ENCODE data around the gene TTYH3.

Gene TTYH3

GRCh38 chr7:2662273-2663120, 30.7 kb downstream of the TTYH3 start:
- Histone ChIP-seq H3K36me3 (ENCODE audit: low read depth) (no peaks in the 10 kb centered on the region), H3K27ac (ENCODE audit: poor library complexity, severe bottlenecking) (no peak overlapping the region), H3K9me3 (ENCODE audit: severe bottlenecking) (no peaks in the 10 kb centered on the region), H3K4me1 (ENCODE audit: insufficient read depth, poor library complexity, severe bottlenecking) (no peaks in the 10 kb centered on the region), H3K27me3 (ENCODE audit: insufficient read depth, poor library complexity, severe bottlenecking) (no peaks in the 10 kb centered on the region), H3K4me3 (ENCODE audit: severe bottlenecking) (no peak overlapping the region)
- ATAC-seq (ENCODE audit: low read depth) (no peak), DNase-seq (ENCODE audit: low spot score) (no peak)
- TF ChIP-seq CTCF (IDR thresholded peaks at IDR 0.05; ENCODE audit: poor library complexity, severe bottlenecking): no peak

DNA sequence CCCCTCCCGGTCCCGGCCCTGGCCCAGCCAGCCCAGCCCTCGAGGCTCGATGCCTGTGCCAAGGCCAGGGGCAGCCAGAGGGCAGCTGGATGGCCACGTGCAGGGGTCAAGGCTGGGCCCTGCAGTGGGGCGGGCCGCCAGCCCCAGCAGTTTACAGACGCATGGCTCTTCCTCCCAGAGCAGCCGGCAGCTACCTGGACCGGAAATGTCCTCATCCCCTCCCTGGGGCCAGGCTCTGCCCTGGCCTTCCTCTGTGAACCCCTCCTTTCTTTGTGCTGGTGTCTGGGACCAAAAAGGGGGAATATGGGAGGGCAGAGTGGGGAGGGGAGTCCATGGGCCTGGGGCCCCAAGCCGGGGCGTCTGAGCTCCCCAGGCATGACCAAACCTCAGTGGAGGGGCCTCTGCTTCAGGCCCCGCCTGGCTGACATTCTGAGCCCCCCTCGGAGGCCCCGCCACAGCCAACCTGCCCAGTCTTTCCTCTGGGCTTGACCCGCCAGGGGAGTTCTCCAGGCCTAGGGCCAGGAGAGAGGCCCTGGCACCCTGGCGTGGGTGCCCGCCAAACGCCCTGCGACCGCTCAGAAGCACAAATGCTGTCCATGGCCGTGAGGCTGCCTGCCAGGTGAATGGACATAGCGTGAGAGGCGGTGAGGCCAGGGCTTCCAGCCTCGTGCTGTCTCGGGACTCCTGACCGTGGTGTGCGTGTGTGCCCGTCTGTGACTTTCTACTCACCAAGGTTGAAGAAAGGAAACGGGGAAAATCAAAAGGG, 31.5 kb downstream of the TTYH3 start:
- no peak for DNase-seq (ENCODE audit: low spot score)
- Histone ChIP-seq H3K4me3 (ENCODE audit: severe bottlenecking) (no peak overlapping the region), H3K4me1 (ENCODE audit: insufficient read depth, poor library complexity, severe bottlenecking) (no peaks in the 10 kb centered on the region), H3K36me3 (ENCODE audit: low read depth) (no peaks in the 10 kb centered on the region), H3K27ac (ENCODE audit: poor library complexity, severe bottlenecking) (no peak overlapping the region), H3K27me3 (ENCODE audit: insufficient read depth, poor library complexity, severe bottlenecking) (no peaks in the 10 kb centered on the region), H3K9me3 (ENCODE audit: severe bottlenecking) (no peaks in the 10 kb centered on the region)
- TF ChIP-seq CTCF (IDR thresholded peaks at IDR 0.05; ENCODE audit: poor library complexity, severe bottlenecking): no peak
- no peak for ATAC-seq (ENCODE audit: low read depth)

GRCh38 chr7:2663960-2664359, 32.2 kb downstream of the TTYH3 start:
- ATAC-seq (ENCODE audit: low read depth) (no peak), DNase-seq (ENCODE audit: low spot score) (no peak)
- Histone ChIP-seq H3K4me1 (ENCODE audit: insufficient read depth, poor library complexity, severe bottlenecking) (no peaks in the 10 kb centered on the region), H3K4me3 (ENCODE audit: severe bottlenecking) (no peak overlapping the region), H3K27me3 (ENCODE audit: insufficient read depth, poor library complexity, severe bottlenecking) (no peaks in the 10 kb centered on the region), H3K9me3 (ENCODE audit: severe bottlenecking) (no peaks in the 10 kb centered on the region), H3K27ac (ENCODE audit: poor library complexity, severe bottlenecking) (no peak overlapping the region), H3K36me3 (ENCODE audit: low read depth) (no peaks in the 10 kb centered on the region)
- TF ChIP-seq CTCF (IDR thresholded peaks at IDR 0.05; ENCODE audit: poor library complexity, severe bottlenecking): no peak

- Histone ChIP-seq H3K4me3 (ENCODE audit: severe bottlenecking) (peak overlapping the region; percentile 9), H3K36me3 (ENCODE audit: low read depth) (no peaks in the 10 kb centered on the region)
- ATAC-seq (ENCODE audit: low read depth): no peak
Measured at GRCh38 chr7:2665359-2665791, 33.6 kb downstream of the TTYH3 start.

More at GRCh38 chr7:2665359-2665791, 33.6 kb downstream of the TTYH3 start:
- no peak for TF ChIP-seq CTCF (IDR thresholded peaks at IDR 0.05; ENCODE audit: poor library complexity, severe bottlenecking)
- no peak overlapping the region for H3K27ac ChIP-seq (ENCODE audit: poor library complexity, severe bottlenecking)
- no peaks in the 10 kb centered on the region for H3K9me3 ChIP-seq (ENCODE audit: severe bottlenecking)
- DNase-seq (ENCODE audit: low spot score): no peak
- no peaks in the 10 kb centered on the region for H3K27me3 ChIP-seq (ENCODE audit: insufficient read depth, poor library complexity, severe bottlenecking)
- no peaks in the 10 kb centered on the region for H3K4me1 ChIP-seq (ENCODE audit: insufficient read depth, poor library complexity, severe bottlenecking)
